GM19025 (cell line): ENCODE results near the gene RALGPS2.
A peak's percentile ranks its signal among the peaks of the same experiment; 100 is the strongest.

ENCODE experiments used
- ATAC-seq: cut with Tn5 transposase; IDR thresholded peaks from one replicate; pipeline ENCODE4 v1.9.1; 2021; ENCODE audit warnings: mild to moderate bottlenecking, low read depth, moderate library complexity; ENCODE audit not compliant: unreplicated experiment

Gene RALGPS2

GRCh38 chr1:178908358-178908757 is 183.3 kb downstream of the RALGPS2 start:
- no peak for ATAC-seq

GRCh38 chr1:178910023-178910422 is 185.0 kb downstream of the RALGPS2 start:
- ATAC-seq = no peak

GRCh38 chr1:178912597-178912996 is 187.6 kb downstream of the RALGPS2 start:
- ATAC-seq = no peak

- peak; percentile 57 for ATAC-seq
These were observed 191.6 kb downstream of the RALGPS2 start for GRCh38 chr1:178916448-178917174.

- ATAC-seq = no peak
These were observed 193.3 kb downstream of the RALGPS2 start for GRCh38 chr1:178918308-178918707.

- no peak for ATAC-seq
These were observed 193.9 kb downstream of the RALGPS2 start for GRCh38 chr1:178918955-178919354.

GRCh38 chr1:178919581-178919980 is 194.5 kb downstream of the RALGPS2 start:
- ATAC-seq = no peak

- ATAC-seq = no peak
These were observed 196.5 kb downstream of the RALGPS2 start for GRCh38 chr1:178921499-178921898.

- no peak for ATAC-seq
These were observed 198.5 kb downstream of the RALGPS2 start for GRCh38 chr1:178923512-178923911.

GRCh38 chr1:178926046-178926445 is 201.0 kb downstream of the RALGPS2 start:
- ATAC-seq = no peak

GRCh38 chr1:178927003-178927402 is 202.0 kb downstream of the RALGPS2 start:
- no peak for ATAC-seq

- ATAC-seq = no peak
These were observed 203.0 kb downstream of the RALGPS2 start for GRCh38 chr1:178928041-178928440.

GRCh38 chr1:178928976-178929375 is 203.9 kb downstream of the RALGPS2 start:
- no peak for ATAC-seq

GRCh38 chr1:178931858-178932551 is 207.0 kb downstream of the RALGPS2 start:
- ATAC-seq = no peak

GRCh38 chr1:178932552-178932906 is 207.5 kb downstream of the RALGPS2 start:
- ATAC-seq = no peak

- ATAC-seq = no peak
These were observed 208.1 kb downstream of the RALGPS2 start for GRCh38 chr1:178933105-178933561.

GRCh38 chr1:178933709-178934490 is 208.9 kb downstream of the RALGPS2 start:
- no peak for ATAC-seq

GRCh38 chr1:178934546-178934945 is 209.5 kb downstream of the RALGPS2 start:
- ATAC-seq = no peak

- no peak for ATAC-seq
These were observed 210.6 kb downstream of the RALGPS2 start for GRCh38 chr1:178935610-178936009.

- ATAC-seq = no peak
These were observed 212.7 kb downstream of the RALGPS2 start for GRCh38 chr1:178937695-178938094.
